ENCODE data around the gene BAK1.
"Not testable (repeated sequence)": the region's sequence is repeated elsewhere in the genome, so short reads cannot be mapped to it uniquely, and the experiment has no call there.

The BAK1 gene

DNA sequence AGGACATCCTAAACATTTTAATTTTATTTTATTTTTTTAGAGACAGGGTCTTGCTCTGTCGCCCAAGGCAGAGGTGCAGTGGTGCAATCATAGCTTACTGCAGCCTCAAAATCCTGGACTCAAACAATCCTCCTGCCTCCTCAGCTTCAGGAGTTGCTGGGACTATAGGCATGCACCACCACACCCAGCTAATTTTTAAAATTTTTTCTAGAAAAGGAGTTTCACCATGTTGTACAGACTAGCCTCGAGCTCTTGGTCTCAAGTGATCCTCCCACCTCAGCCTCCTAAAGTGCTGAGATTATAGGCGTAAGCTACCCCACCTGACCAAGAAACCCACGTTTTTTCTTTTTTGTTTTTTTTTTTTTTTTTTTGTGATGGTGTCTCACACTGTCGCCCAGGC lies 33.3 kb downstream of the BAK1 start:
- H3K27me3 ChIP-seq (ENCODE audit: insufficient read depth, low read length): no peaks in the 10 kb centered on the region
- no peak overlapping the region for H3K4me3 ChIP-seq (ENCODE audit: low read depth, low read length, poor library complexity, severe bottlenecking)
- no peak overlapping the region for H3K9ac ChIP-seq (ENCODE audit: low read length)
- H4K20me1 ChIP-seq (ENCODE audit: insufficient read depth, low read length): no peaks in the 10 kb centered on the region
- H3K36me3 ChIP-seq (ENCODE audit: insufficient read depth, low read length): no peaks in the 10 kb centered on the region
- H3K9me3 ChIP-seq (ENCODE audit: low read length): no peaks in the 10 kb centered on the region
- H3K79me2 ChIP-seq (ENCODE audit: insufficient read depth, low read length): no peaks in the 10 kb centered on the region
- TF ChIP-seq EZH2 (IDR thresholded peaks at IDR 0.05; ENCODE audit: borderline replicate concordance, low read length): no peak
- TF ChIP-seq, protein P1, sequence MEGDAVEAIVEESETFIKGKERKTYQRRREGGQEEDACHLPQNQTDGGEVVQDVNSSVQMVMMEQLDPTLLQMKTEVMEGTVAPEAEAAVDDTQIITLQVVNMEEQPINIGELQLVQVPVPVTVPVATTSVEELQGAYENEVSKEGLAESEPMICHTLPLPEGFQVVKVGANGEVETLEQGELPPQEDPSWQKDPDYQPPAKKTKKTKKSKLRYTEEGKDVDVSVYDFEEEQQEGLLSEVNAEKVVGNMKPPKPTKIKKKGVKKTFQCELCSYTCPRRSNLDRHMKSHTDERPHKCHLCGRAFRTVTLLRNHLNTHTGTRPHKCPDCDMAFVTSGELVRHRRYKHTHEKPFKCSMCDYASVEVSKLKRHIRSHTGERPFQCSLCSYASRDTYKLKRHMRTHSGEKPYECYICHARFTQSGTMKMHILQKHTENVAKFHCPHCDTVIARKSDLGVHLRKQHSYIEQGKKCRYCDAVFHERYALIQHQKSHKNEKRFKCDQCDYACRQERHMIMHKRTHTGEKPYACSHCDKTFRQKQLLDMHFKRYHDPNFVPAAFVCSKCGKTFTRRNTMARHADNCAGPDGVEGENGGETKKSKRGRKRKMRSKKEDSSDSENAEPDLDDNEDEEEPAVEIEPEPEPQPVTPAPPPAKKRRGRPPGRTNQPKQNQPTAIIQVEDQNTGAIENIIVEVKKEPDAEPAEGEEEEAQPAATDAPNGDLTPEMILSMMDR (IDR thresholded peaks at IDR 0.05; ENCODE audit: low read length): no peak
- H3K9me2 ChIP-seq (ENCODE audit: low read depth, low read length): no peaks in the 10 kb centered on the region
- no peak overlapping the region for H2AFZ ChIP-seq (ENCODE audit: low read length)
- no peak overlapping the region for H3K4me2 ChIP-seq (ENCODE audit: low read length)
- no peak overlapping the region for H3K27ac ChIP-seq (ENCODE audit: low read depth, low read length, poor library complexity, severe bottlenecking)
- H3F3A ChIP-seq (ENCODE audit: insufficient read depth, low read length): no peaks in the 10 kb centered on the region
- no peaks in the 10 kb centered on the region for H3K4me1 ChIP-seq (ENCODE audit: insufficient read depth, low read length, severe bottlenecking)

DNA sequence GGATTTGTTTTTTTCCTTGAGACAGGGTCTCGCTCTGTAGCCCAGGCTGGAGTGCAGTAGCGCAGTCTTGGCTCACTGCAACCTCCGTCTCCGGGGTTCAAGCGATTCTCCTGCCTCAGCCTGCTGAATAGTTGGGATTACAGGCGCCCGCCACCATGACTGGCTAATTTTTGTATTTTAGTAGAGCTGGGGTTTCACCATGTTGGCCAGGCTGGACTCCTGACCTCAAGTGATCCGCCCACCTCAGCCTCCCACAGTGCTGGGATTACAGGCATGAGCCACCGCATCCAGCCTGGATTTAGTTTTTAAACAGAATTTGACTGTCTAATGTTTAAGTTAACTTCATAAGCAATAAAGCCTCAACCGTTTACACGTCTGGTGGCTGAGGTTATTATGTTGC lies 34.8 kb downstream of the BAK1 start:
- H2AFZ ChIP-seq (ENCODE audit: low read length); H3K9ac ChIP-seq (ENCODE audit: low read length); H3K27ac ChIP-seq (ENCODE audit: low read depth, low read length, poor library complexity, severe bottlenecking); H3K27me3 ChIP-seq (ENCODE audit: insufficient read depth, low read length); H3K4me2 ChIP-seq (ENCODE audit: low read length); H3K9me2 ChIP-seq (ENCODE audit: low read depth, low read length); H3F3A ChIP-seq (ENCODE audit: insufficient read depth, low read length); H4K20me1 ChIP-seq (ENCODE audit: insufficient read depth, low read length); H3K79me2 ChIP-seq (ENCODE audit: insufficient read depth, low read length); H3K9me3 ChIP-seq (ENCODE audit: low read length); H3K4me3 ChIP-seq (ENCODE audit: low read depth, low read length, poor library complexity, severe bottlenecking); H3K36me3 ChIP-seq (ENCODE audit: insufficient read depth, low read length); H3K4me1 ChIP-seq (ENCODE audit: insufficient read depth, low read length, severe bottlenecking): not testable (repeated sequence)

DNA sequence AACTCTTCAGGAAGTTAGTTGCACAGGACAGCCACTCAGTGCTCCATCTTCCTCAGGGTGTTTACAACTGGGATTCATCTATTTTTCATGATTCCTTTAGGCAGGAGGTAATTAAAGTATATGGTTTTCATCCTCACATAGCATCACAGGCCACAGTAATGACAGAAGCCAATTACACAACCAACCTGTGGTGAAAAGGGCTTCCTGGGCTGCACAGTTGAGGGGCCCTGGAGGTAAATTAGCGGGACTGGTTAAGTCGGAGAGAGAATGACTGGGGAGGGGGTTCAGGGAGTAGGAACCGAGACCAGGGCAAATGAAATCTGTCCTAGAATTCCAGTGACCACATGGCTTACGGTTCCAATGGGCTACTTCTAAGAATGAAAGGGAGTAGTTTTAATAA lies 37.0 kb downstream of the BAK1 start:
- no peaks in the 10 kb centered on the region for H3K27me3 ChIP-seq (ENCODE audit: insufficient read depth, low read length)
- H3K9ac ChIP-seq (ENCODE audit: low read length): no peak overlapping the region
- H3K79me2 ChIP-seq (ENCODE audit: insufficient read depth, low read length): no peaks in the 10 kb centered on the region
- H4K20me1 ChIP-seq (ENCODE audit: insufficient read depth, low read length): no peaks in the 10 kb centered on the region
- H3F3A ChIP-seq (ENCODE audit: insufficient read depth, low read length): no peaks in the 10 kb centered on the region
- H3K4me1 ChIP-seq (ENCODE audit: insufficient read depth, low read length, severe bottlenecking): no peaks in the 10 kb centered on the region
- H3K36me3 ChIP-seq (ENCODE audit: insufficient read depth, low read length): no peaks in the 10 kb centered on the region
- H3K9me3 ChIP-seq (ENCODE audit: low read length): no peaks in the 10 kb centered on the region
- no peak overlapping the region for H3K4me3 ChIP-seq (ENCODE audit: low read depth, low read length, poor library complexity, severe bottlenecking)
- no peaks in the 10 kb centered on the region for H3K9me2 ChIP-seq (ENCODE audit: low read depth, low read length)
- H2AFZ ChIP-seq (ENCODE audit: low read length): no peak overlapping the region
- no peak overlapping the region for H3K27ac ChIP-seq (ENCODE audit: low read depth, low read length, poor library complexity, severe bottlenecking)
- H3K4me2 ChIP-seq (ENCODE audit: low read length): no peak overlapping the region
- no peak for TF ChIP-seq EZH2 (IDR thresholded peaks at IDR 0.05; ENCODE audit: borderline replicate concordance, low read length)
- TF ChIP-seq, protein P1 (IDR thresholded peaks at IDR 0.05; ENCODE audit: low read length): no peak

DNA sequence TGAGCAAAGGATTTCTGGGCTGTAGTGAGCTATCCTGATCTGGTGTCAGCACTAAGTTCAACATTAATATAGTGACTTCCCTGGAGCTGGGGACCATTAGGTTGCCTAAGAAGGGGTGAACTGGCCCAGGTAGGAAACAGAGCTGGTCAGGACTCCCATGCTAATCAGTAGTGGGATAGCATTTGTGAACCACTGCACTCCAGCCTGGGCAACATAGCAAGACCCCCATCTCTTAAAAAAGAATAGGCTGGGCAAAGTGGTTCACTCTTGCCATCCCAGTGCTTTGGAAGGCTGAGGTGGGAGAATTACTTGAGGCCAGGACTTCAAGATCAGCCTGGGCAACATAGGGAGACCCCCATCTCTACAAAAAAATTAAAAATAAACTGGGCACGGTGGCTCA lies 39.3 kb downstream of the BAK1 start:
- Histone ChIP-seq H3K9ac (ENCODE audit: low read length) (no peak overlapping the region), H3F3A (ENCODE audit: insufficient read depth, low read length) (no peaks in the 10 kb centered on the region), H3K9me2 (ENCODE audit: low read depth, low read length) (no peaks in the 10 kb centered on the region), H3K27me3 (ENCODE audit: insufficient read depth, low read length) (no peaks in the 10 kb centered on the region; the same call in 1 of the 2 replicates), H3K4me3 (ENCODE audit: low read depth, low read length, poor library complexity, severe bottlenecking) (no peak overlapping the region), H3K4me1 (ENCODE audit: insufficient read depth, low read length, severe bottlenecking) (no peaks in the 10 kb centered on the region), H2AFZ (ENCODE audit: low read length) (no peak overlapping the region), H3K36me3 (ENCODE audit: insufficient read depth, low read length) (no peaks in the 10 kb centered on the region), H3K4me2 (ENCODE audit: low read length) (no peak overlapping the region), H4K20me1 (ENCODE audit: insufficient read depth, low read length) (no peaks in the 10 kb centered on the region), H3K27ac (ENCODE audit: low read depth, low read length, poor library complexity, severe bottlenecking) (no peak overlapping the region), H3K79me2 (ENCODE audit: insufficient read depth, low read length) (no peaks in the 10 kb centered on the region), H3K9me3 (ENCODE audit: low read length) (no peaks in the 10 kb centered on the region)
- TF ChIP-seq, protein P1 (IDR thresholded peaks at IDR 0.05; ENCODE audit: low read length): no peak
- no peak for TF ChIP-seq EZH2 (IDR thresholded peaks at IDR 0.05; ENCODE audit: borderline replicate concordance, low read length)

Data from OCI-LY1 (cell line).